HG03442 (cell line): ENCODE data around the gene AP2M1.
"Not testable (repeated sequence)": the region's sequence is repeated elsewhere in the genome, so short reads cannot be mapped to it uniquely, and the experiment has no call there.

Source experiments
- ATAC-seq: cut with Tn5 transposase; IDR thresholded peaks from one replicate; pipeline ENCODE4 v1.9.1; 2021; ENCODE audit warnings: mild to moderate bottlenecking, moderate library complexity; ENCODE audit not compliant: unreplicated experiment

Gene AP2M1

GRCh38 chr3:184156522-184156955, 18.1 kb upstream of the AP2M1 start:
- ATAC-seq: no peak

- ATAC-seq: no peak
Measured at GRCh38 chr3:184157206-184157605, 17.4 kb upstream of the AP2M1 start.

- no peak for ATAC-seq
Measured at GRCh38 chr3:184158404-184158803, 16.3 kb upstream of the AP2M1 start.

GRCh38 chr3:184160456-184160855, 14.2 kb upstream of the AP2M1 start:
- peak; percentile 56 for ATAC-seq

- not testable (repeated sequence) for ATAC-seq
Measured at GRCh38 chr3:184162571-184163070, 12.0 kb upstream of the AP2M1 start.

- ATAC-seq: no peak
Measured at GRCh38 chr3:184164648-184165330, 9.9 kb upstream of the AP2M1 start.

GRCh38 chr3:184165543-184165942, 9.1 kb upstream of the AP2M1 start:
- ATAC-seq: no peak

GRCh38 chr3:184166671-184167070, 8.0 kb upstream of the AP2M1 start:
- ATAC-seq: no peak

GRCh38 chr3:184167786-184168185, 6.9 kb upstream of the AP2M1 start:
- no peak for ATAC-seq

GRCh38 chr3:184168363-184169120, 6.1 kb upstream of the AP2M1 start:
- no peak for ATAC-seq

GRCh38 chr3:184169896-184170875, 4.5 kb upstream of the AP2M1 start:
- no peak for ATAC-seq

- no peak for ATAC-seq
Measured at GRCh38 chr3:184171562-184171961, 3.1 kb upstream of the AP2M1 start.

GRCh38 chr3:184172681-184173373, 1.8 kb upstream of the AP2M1 start:
- ATAC-seq: no peak

GRCh38 chr3:184173374-184173722, 1.3 kb upstream of the AP2M1 start:
- ATAC-seq: no peak

GRCh38 chr3:184174284-184174645, 390 bp upstream of the AP2M1 start:
- peak; percentile 1 for ATAC-seq

GRCh38 chr3:184175506-184175905, 851 bp downstream of the AP2M1 start:
- no peak for ATAC-seq

- ATAC-seq: no peak
Measured at GRCh38 chr3:184175981-184176376, 1.3 kb downstream of the AP2M1 start.

- no peak for ATAC-seq
Measured at GRCh38 chr3:184176377-184177330, 2.0 kb downstream of the AP2M1 start.

GRCh38 chr3:184177331-184177731, 2.7 kb downstream of the AP2M1 start:
- no peak for ATAC-seq
